Measurements from ENCODE around the gene CRACR2A. TPM values are rescaled to one million over a fixed set of nuclear protein-coding genes. Genes with fewer than 3 reads are reported as not detected.

The CRACR2A gene
- total and polyA plus RNA-seq, 2 of the 8 experiments (the other 6 are each of a cell fraction or from before 2014, with no cell fraction given), result 0.85 to 3.2 TPM

- no peak overlapping the region for H4K5ac ChIP-seq (ENCODE audit: insufficient read length, low read depth, low read length)
- no peak overlapping the region for H3K23ac ChIP-seq (ENCODE audit: insufficient read length)
- no peak overlapping the region for H3K4me2 ChIP-seq (ENCODE audit: insufficient read depth in 1 of 2, low read depth in 2 of 2, low read length in 2 of 2)
- no peak overlapping the region for H3K56ac ChIP-seq (replicated peaks; ENCODE audit: insufficient read length, low read depth, low read length)
- H4K20me1 ChIP-seq (replicated peaks in 1 of 2; ENCODE audit: control insufficient read depth in 1 of 2, insufficient read depth in 2 of 2, low read length in 2 of 2), result no peaks in the 10 kb centered on the region
- H3K14ac ChIP-seq (ENCODE audit: insufficient read length), result no peak overlapping the region
- no peaks in the 10 kb centered on the region for H3K23me2 ChIP-seq (ENCODE audit: low read depth, low read length)
- WGBS, 2 experiments (ENCODE audit: extremely low coverage in 1 of 2, insufficient coverage in 1 of 2, insufficient read length in 1 of 2, insufficient replicate concordance in 2 of 2, low coverage in 1 of 2, low lambda C conversion rate in 2 of 2, missing lambda C conversion rate in 1 of 2), result 79% methylated on average over 5 of the region's 5 CpGs; no CpG with 5 or more reads in 1 of the 2 experiments
- H2BK15ac ChIP-seq (ENCODE audit: low read length), result no peak overlapping the region
- no peak for FAIRE-seq
- ChIA-PET POLR2A (ENCODE audit: partially characterized antibody) (interaction anchor here (0.8 kb wide), 1 partner anchor 17 kb away, joined by 3 read pairs; no protein-coding TSS in a partner anchor), CTCF (ENCODE audit: partially characterized antibody) (interaction anchor here (0.7 to 2.0 kb wide), 9 partner anchors 8 to 495 kb away, joined by 3 to 10 read pairs (median 4); no protein-coding TSS in a partner anchor)
- no peak overlapping the region for H3K18ac ChIP-seq (ENCODE audit: extremely low read depth, low read length)
- H3K9ac ChIP-seq (replicated peaks in 1 of 4; ENCODE audit: extremely low read depth in 1 of 4, low read depth in 3 of 4, low read length in 3 of 4), result no peak overlapping the region; a peak in 1 of 7 replicates
- no peak overlapping the region for H4K8ac ChIP-seq (ENCODE audit: extremely low read depth, insufficient read depth, low read length)
- H3K79me2 ChIP-seq (ENCODE audit: control insufficient read depth in 1 of 2, insufficient read depth in 2 of 2, low read length in 2 of 2), result no peaks in the 10 kb centered on the region
- H4K91ac ChIP-seq (replicated peaks; ENCODE audit: insufficient read length, low read length), result no peak overlapping the region
- no peaks in the 10 kb centered on the region for H3K79me1 ChIP-seq (ENCODE audit: low read depth, low read length)
- no peak overlapping the region for H3K4me3 ChIP-seq (ENCODE audit: extremely low read depth in 1 of 4, insufficient read depth in 2 of 4, low read depth in 3 of 4, low read length in 4 of 4)
- no peak overlapping the region for H2AFZ ChIP-seq (ENCODE audit: low read length)
- H2BK20ac ChIP-seq (ENCODE audit: low read length), result no peak overlapping the region
- H3K9me3 ChIP-seq (ENCODE audit: insufficient read depth in 2 of 2, low read depth in 1 of 2, low read length in 1 of 2), result peaks cover 0 to 3% of the 10 kb centered on the region in 2 experiments; a peak in 1 of 4 replicates
- H2BK5ac ChIP-seq (ENCODE audit: low read depth, low read length), result no peak overlapping the region
- H3K27me3 ChIP-seq (replicated peaks in 1 of 4; ENCODE audit: control insufficient read depth in 3 of 4, extremely low read depth in 1 of 4, insufficient read depth in 3 of 4, low read length in 3 of 4), result no peaks in the 10 kb centered on the region
- H3K4ac ChIP-seq (replicated peaks; ENCODE audit: insufficient read length, low read depth, low read length), result no peak overlapping the region
- H3K27ac ChIP-seq (ENCODE audit: low read depth, low read length), result no peak overlapping the region
- H2AK5ac ChIP-seq (ENCODE audit: low read depth, low read length), result no peak overlapping the region
- peaks cover 0 to 7% (median 2%) of the 10 kb centered on the region in 4 experiments; a peak in 2 of 7 replicates for H3K4me1 ChIP-seq (replicated peaks in 1 of 4; ENCODE audit: control insufficient read depth in 3 of 4, insufficient read depth in 4 of 4, low read length in 3 of 4)
- no peaks in the 10 kb centered on the region; a peak in 2 of 8 replicates for H3K36me3 ChIP-seq (ENCODE audit: control insufficient read depth in 2 of 4, insufficient read depth in 4 of 4, low read length in 3 of 4)
- H2BK12ac ChIP-seq (ENCODE audit: low read depth, low read length), result peak overlapping the region; percentile 13; the same call in 1 of the 2 replicates
- no peak overlapping the region for H2BK120ac ChIP-seq (replicated peaks; ENCODE audit: low read depth, low read length)
- DNase-seq (ENCODE audit: low read depth in 1 of 2, low spot score in 2 of 2), result no peak
- no peak for TF ChIP-seq TAF7 (optimal IDR thresholded peaks at IDR 0.05; ENCODE audit: borderline replicate concordance, low read depth, low read length)
- no peak for TF ChIP-seq PHF8 (conservative IDR thresholded peaks at IDR 0.05; ENCODE audit: low read depth, low read length)
- no peak for TF ChIP-seq TCF12 (IDR thresholded peaks at IDR 0.05; ENCODE audit: low read depth, low read length)
- TF ChIP-seq MAX (IDR thresholded peaks at IDR 0.05), result no peak
- TF ChIP-seq TAF1 (IDR thresholded peaks at IDR 0.05; ENCODE audit: low read depth, low read length), result no peak
- TF ChIP-seq POLR2AphosphoS5 (IDR thresholded peaks at IDR 0.05; ENCODE audit: low read depth, low read length), result no peak
- no peak for TF ChIP-seq CTBP2 (IDR thresholded peaks at IDR 0.05; ENCODE audit: borderline replicate concordance, insufficient read depth, insufficient read length, low read length)
- no peak for TF ChIP-seq RFX5 (IDR thresholded peaks at IDR 0.05; ENCODE audit: borderline replicate concordance, low read depth, low read length)
- TF ChIP-seq, protein P1, sequence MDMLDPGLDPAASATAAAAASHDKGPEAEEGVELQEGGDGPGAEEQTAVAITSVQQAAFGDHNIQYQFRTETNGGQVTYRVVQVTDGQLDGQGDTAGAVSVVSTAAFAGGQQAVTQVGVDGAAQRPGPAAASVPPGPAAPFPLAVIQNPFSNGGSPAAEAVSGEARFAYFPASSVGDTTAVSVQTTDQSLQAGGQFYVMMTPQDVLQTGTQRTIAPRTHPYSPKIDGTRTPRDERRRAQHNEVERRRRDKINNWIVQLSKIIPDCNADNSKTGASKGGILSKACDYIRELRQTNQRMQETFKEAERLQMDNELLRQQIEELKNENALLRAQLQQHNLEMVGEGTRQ (IDR thresholded peaks at IDR 0.05; ENCODE audit: low read length), result no peak
- no peak for TF ChIP-seq CHD1 (IDR thresholded peaks at IDR 0.05; ENCODE audit: low read depth, low read length)
- TF ChIP-seq CREB1 (IDR thresholded peaks at IDR 0.05), result no peak
- no peak for TF ChIP-seq MAFK (IDR thresholded peaks at IDR 0.05; ENCODE audit: low read depth, low read length)
Observed at GRCh38 chr12:3795492-3796133, 42.7 kb upstream of the CRACR2A start.
